Measurements from ENCODE around the gene PPP1R16B.

The PPP1R16B gene

DNA sequence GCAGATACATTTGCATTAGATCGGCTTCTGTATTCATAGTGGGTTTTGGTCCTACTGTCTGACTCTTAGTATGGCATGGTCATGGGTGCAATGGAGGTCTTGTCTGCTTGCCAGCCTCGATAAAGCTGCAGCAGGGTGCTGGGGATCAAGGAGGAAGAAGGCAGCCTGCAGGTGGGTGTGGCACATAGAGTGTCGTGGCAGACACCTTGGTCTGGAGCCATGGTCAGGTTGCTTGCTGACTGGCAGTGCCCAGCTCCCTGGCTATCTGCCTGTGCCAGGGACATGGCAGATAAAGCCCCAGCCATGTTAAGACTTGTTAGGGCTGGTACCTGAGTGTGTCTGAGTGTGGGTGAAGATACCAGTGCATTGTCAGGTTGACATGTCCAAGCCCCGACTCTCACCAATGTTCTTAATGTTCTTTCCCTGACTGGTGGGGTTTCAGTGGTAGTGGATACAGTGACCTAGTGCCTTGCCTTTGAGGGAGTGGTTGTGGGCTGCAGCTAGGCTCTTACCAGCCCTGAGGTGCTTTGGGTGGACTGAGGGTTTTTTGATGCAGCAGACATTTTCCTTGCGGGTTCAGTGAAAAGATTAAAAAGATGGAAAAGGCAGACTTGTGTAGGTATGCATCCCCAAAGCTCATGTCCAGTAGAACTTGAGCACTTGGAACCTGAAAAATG is 122.5 kb downstream of the PPP1R16B start:
- no peak for TF ChIP-seq FOXP2 (optimal IDR thresholded peaks at IDR 0.05; ENCODE audit: borderline replicate concordance, extremely low read depth, extremely low read length, insufficient read depth)
- no peak for TF ChIP-seq SIN3A (IDR thresholded peaks at IDR 0.05; ENCODE audit: borderline replicate concordance, insufficient read depth, low read length)
- TF ChIP-seq POLR2AphosphoS5 (IDR thresholded peaks at IDR 0.05; ENCODE audit: low read depth, low read length) = no peak
- TF ChIP-seq TAF1 (IDR thresholded peaks at IDR 0.05; ENCODE audit: borderline replicate concordance, insufficient read depth, low read length) = no peak
- TF ChIP-seq, protein P1, sequence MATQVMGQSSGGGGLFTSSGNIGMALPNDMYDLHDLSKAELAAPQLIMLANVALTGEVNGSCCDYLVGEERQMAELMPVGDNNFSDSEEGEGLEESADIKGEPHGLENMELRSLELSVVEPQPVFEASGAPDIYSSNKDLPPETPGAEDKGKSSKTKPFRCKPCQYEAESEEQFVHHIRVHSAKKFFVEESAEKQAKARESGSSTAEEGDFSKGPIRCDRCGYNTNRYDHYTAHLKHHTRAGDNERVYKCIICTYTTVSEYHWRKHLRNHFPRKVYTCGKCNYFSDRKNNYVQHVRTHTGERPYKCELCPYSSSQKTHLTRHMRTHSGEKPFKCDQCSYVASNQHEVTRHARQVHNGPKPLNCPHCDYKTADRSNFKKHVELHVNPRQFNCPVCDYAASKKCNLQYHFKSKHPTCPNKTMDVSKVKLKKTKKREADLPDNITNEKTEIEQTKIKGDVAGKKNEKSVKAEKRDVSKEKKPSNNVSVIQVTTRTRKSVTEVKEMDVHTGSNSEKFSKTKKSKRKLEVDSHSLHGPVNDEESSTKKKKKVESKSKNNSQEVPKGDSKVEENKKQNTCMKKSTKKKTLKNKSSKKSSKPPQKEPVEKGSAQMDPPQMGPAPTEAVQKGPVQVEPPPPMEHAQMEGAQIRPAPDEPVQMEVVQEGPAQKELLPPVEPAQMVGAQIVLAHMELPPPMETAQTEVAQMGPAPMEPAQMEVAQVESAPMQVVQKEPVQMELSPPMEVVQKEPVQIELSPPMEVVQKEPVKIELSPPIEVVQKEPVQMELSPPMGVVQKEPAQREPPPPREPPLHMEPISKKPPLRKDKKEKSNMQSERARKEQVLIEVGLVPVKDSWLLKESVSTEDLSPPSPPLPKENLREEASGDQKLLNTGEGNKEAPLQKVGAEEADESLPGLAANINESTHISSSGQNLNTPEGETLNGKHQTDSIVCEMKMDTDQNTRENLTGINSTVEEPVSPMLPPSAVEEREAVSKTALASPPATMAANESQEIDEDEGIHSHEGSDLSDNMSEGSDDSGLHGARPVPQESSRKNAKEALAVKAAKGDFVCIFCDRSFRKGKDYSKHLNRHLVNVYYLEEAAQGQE (IDR thresholded peaks at IDR 0.05; ENCODE audit: insufficient read depth in 1 of 2, low read depth in 2 of 2, low read length in 2 of 2) = no peak

DNA sequence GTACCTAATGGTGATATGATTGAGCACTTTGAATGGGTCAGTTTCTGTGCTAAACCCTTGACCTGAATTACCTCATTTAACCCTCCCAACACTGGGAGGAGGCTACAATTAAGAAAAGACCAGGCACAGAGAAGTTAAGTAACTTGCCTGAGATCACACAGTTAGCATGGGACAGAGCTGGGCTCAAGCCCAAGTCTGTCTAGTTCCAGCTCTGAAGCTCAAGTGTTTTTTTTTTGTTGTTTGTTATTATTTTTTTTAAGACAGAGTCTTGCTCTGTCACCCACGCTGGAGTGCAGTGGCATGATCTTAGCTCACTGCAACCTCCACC is 124.7 kb downstream of the PPP1R16B start:
- TF ChIP-seq TAF1 (IDR thresholded peaks at IDR 0.05; ENCODE audit: borderline replicate concordance, insufficient read depth, low read length) = no peak
- no peak for TF ChIP-seq POLR2AphosphoS5 (IDR thresholded peaks at IDR 0.05; ENCODE audit: low read depth, low read length)
- TF ChIP-seq, protein P1 (IDR thresholded peaks at IDR 0.05; ENCODE audit: insufficient read depth in 1 of 2, low read depth in 2 of 2, low read length in 2 of 2) = no peak
- TF ChIP-seq SIN3A (IDR thresholded peaks at IDR 0.05; ENCODE audit: borderline replicate concordance, insufficient read depth, low read length) = no peak
- TF ChIP-seq FOXP2 (optimal IDR thresholded peaks at IDR 0.05; ENCODE audit: borderline replicate concordance, extremely low read depth, extremely low read length, insufficient read depth) = no peak

DNA sequence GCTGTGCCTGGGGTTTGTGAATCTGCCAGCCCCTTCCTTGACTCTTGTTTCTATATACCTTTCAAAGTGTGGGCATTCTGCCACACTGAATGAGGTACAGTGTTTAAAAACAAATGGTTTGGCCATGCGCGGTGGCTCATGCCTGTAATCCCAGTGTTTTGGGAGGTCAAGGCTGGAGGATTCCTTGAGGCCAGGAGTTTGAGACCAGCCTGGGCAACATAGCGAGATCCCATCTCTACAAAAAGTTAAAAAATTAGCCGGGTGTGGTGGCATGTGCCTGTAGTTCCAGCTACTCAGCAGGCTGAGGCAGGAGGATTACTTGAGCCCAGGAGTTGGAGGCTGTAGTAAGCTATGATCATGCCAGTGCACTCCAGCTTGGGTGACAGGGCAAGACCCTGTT is 126.5 kb downstream of the PPP1R16B start:
- TF ChIP-seq FOXP2 (optimal IDR thresholded peaks at IDR 0.05; ENCODE audit: borderline replicate concordance, extremely low read depth, extremely low read length, insufficient read depth) = no peak
- no peak for TF ChIP-seq SIN3A (IDR thresholded peaks at IDR 0.05; ENCODE audit: borderline replicate concordance, insufficient read depth, low read length)
- TF ChIP-seq, protein P1 (IDR thresholded peaks at IDR 0.05; ENCODE audit: insufficient read depth in 1 of 2, low read depth in 2 of 2, low read length in 2 of 2) = no peak
- TF ChIP-seq POLR2AphosphoS5 (IDR thresholded peaks at IDR 0.05; ENCODE audit: low read depth, low read length) = no peak
- TF ChIP-seq TAF1 (IDR thresholded peaks at IDR 0.05; ENCODE audit: borderline replicate concordance, insufficient read depth, low read length) = no peak

DNA sequence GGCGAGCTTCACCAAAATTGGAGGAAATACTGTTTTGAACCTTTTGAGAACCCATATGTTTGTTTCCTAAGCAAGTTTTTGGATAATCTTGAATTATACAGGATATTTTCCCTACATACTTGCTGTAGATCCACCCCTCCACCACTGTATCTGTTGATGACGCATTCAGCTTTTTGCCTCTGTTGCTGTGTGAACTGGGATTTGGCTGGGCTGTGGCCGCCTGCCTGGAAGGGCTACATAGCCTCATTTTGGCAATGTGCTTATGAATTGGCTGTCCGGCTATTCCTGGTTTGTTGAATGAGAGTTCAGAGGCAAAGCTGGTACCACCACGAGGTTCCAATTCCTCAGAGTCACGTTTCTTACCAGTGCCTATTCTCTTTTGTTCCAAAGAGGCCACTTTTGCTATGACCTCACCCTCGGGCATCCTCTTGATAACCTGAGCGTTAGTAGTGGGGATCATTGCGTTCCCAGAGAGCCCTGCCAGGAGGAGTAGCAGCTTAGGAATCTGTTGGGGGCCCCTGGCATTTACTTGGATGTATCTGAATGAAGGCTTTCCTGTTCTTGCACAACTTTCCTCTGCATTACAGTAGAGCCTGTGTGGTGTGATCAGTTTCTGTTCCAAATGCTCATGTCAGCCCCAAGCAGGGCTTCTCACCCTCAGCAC is 127.1 kb downstream of the PPP1R16B start:
- TF ChIP-seq, protein P1 (IDR thresholded peaks at IDR 0.05; ENCODE audit: insufficient read depth in 1 of 2, low read depth in 2 of 2, low read length in 2 of 2) = no peak
- TF ChIP-seq TAF1 (IDR thresholded peaks at IDR 0.05; ENCODE audit: borderline replicate concordance, insufficient read depth, low read length) (no peak), FOXP2 (optimal IDR thresholded peaks at IDR 0.05; ENCODE audit: borderline replicate concordance, extremely low read depth, extremely low read length, insufficient read depth) (no peak), SIN3A (IDR thresholded peaks at IDR 0.05; ENCODE audit: borderline replicate concordance, insufficient read depth, low read length) (no peak), POLR2AphosphoS5 (IDR thresholded peaks at IDR 0.05; ENCODE audit: low read depth, low read length) (no peak)
